OCI-LY7 (cell line): Measurements from ENCODE around the gene IFNGR1.

ENCODE experiments used
- CTCF ChIP-seq: fragments of 200-600 bp; sonication (generic); conservative IDR thresholded peaks from 2 replicates; pipeline ENCODE4 v1.5.1; 2014; ENCODE audit warnings: mild to moderate bottlenecking, antibody characterized with exemption, low read length, moderate library complexity, mixed read lengths
- EZH2phosphoT487 ChIP-seq: fragments of 200-600 bp; sonication (generic); IDR thresholded peaks from 2 replicates; pipeline ENCODE4 v1.6.1; 2018; ENCODE audit warnings: low read depth, borderline replicate concordance, mild to moderate bottlenecking, mixed run types, antibody characterized with exemption, low read length, moderate library complexity, mixed read lengths

DNA sequence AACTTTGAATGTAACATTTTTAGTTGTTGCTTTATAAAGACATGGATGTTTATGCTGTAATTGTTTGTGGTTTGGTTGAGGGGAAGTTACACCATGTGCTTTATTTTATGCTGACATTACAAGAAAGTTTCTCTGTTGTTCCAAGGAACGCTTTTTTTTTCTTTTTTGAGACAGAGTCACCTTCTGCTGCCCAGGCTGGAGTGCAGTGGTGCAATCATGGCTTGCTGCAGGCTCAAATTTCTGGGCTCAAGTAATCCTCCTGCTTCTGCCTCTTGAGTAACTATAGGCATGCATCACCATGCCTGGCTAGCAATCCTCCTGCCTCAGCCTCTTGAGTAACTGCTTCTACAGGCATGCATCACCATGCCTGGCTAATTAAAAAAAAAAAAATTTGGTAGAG, 21.0 kb upstream of the IFNGR1 start:
- TF ChIP-seq EZH2phosphoT487 (no peak), CTCF (no peak)
